ENCODE results near the gene CEBPG.

Gene CEBPG

DNA sequence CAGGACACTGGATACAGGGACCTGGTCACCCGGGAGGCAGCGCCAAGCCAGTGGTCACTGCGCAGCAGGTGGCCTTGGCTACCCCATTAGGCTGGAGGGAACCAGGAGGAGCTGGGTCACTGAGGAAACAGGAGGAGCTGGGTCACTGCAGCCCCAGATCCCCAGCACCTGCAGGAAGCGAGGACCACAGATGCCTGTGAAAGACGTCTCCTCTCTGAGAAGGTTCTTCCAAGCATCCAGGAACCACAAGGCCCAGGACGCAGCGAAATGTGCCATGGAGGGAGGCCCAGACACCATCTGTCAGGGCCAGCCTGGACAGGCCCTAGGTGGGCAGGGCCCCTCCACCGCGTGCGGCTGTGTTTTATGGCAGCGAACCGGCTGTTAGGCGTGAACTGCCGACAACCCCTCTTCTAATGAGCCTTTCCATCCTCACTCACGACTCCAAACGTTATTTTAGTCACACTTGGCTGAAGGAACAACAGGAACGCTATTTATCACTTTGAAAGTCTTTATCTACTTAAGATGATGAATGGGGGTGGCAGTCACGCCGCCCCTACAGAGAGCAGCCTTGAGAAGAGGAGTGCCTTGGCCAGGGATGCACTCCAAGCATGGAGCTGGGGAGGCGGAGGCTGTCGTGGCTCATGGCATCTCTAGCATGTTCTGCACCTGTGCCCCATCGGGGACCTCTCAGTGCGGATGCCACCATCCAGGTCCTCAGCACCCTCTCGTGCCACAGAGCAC lies 53.3 kb downstream of the CEBPG start:
- TF ChIP-seq, protein P1, sequence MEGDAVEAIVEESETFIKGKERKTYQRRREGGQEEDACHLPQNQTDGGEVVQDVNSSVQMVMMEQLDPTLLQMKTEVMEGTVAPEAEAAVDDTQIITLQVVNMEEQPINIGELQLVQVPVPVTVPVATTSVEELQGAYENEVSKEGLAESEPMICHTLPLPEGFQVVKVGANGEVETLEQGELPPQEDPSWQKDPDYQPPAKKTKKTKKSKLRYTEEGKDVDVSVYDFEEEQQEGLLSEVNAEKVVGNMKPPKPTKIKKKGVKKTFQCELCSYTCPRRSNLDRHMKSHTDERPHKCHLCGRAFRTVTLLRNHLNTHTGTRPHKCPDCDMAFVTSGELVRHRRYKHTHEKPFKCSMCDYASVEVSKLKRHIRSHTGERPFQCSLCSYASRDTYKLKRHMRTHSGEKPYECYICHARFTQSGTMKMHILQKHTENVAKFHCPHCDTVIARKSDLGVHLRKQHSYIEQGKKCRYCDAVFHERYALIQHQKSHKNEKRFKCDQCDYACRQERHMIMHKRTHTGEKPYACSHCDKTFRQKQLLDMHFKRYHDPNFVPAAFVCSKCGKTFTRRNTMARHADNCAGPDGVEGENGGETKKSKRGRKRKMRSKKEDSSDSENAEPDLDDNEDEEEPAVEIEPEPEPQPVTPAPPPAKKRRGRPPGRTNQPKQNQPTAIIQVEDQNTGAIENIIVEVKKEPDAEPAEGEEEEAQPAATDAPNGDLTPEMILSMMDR (IDR thresholded peaks at IDR 0.05; ENCODE audit: low read depth, low read length), result no peak
- in situ Hi-C loops (cut with HindIII; ENCODE audit: low sequenced_read_pairs), result no loop called here
- H3K4me3 ChIP-seq (ENCODE audit: low read depth, low read length), result no peak overlapping the region
- no peak for DNase-seq (ENCODE audit: low read depth, low spot score)

DNA sequence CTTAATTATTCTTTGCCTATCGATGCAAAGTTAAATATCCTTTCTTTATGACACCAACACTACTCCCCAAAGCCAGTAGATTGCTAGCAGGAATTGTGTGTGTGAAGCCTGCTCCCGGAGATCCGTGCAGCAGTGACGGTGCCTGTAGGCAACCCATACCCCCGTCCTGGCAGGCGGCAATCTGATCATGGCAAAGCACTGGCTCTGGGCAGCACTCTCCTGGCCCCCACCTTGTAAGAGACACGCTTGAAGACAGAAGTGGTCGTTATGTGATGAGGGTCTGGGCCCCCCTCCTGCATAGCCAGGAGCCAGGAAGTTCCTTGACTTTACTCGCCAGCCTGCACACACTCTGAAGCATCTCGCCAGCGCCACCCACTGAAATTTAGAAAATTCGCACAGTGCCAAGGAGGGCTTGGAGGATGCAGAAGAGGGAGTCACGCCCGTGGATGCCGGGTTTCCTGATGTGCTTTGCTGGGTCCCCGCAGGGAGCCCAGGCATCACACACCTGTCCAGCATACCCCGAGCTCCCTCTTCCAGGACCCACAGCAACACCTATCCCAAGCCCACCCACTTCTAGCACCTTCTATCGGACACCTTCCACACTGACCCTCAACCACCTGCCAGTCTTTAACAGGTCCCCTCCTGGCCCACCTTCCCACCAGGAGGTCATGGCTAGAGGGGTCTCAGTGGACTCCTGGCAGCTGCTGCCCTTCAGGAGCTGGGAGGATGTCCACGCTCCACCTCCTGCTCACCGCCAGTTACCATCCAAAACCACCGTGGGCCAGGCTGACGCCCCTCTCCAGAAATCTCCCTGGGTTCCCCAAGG lies 54.5 kb downstream of the CEBPG start:
- in situ Hi-C loops (cut with HindIII; ENCODE audit: low sequenced_read_pairs), result no loop called here

DNA sequence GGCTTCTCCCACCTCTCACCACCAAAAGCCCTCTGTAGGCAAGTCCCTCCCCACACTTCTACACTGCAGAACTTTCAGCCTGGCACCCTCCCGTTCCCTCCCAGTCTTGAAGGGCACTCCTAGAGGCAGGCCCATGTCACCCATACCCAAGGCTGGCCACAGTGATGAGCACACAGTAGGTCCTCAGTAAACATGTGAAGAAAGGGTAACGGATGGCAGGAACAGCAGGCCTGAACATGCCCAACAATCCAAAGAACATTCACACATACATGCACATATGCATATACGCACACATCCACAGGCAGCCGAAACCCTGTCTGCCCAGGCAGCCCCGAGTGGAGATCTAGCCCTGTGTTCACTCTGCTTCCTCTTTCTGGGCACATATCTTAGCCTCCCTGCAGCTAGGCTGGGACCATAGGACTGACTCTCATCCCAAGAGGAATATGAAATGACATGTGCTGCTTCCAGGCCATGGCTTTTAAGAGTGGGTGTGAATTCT lies 55.2 kb downstream of the CEBPG start:
- DNase-seq (ENCODE audit: low read depth, low spot score), result no peak
- in situ Hi-C loops (cut with HindIII; ENCODE audit: low sequenced_read_pairs), result no loop called here
- no peak overlapping the region for H3K4me3 ChIP-seq (ENCODE audit: low read depth, low read length)
- TF ChIP-seq, protein P1 (IDR thresholded peaks at IDR 0.05; ENCODE audit: low read depth, low read length), result no peak

More for the DNA sequence above, 54.5 kb downstream of the CEBPG start:
- no peak overlapping the region for H3K4me3 ChIP-seq (ENCODE audit: low read depth, low read length)
- no peak for DNase-seq (ENCODE audit: low read depth, low spot score)
- TF ChIP-seq, protein P1 (IDR thresholded peaks at IDR 0.05; ENCODE audit: low read depth, low read length), result no peak

DNA sequence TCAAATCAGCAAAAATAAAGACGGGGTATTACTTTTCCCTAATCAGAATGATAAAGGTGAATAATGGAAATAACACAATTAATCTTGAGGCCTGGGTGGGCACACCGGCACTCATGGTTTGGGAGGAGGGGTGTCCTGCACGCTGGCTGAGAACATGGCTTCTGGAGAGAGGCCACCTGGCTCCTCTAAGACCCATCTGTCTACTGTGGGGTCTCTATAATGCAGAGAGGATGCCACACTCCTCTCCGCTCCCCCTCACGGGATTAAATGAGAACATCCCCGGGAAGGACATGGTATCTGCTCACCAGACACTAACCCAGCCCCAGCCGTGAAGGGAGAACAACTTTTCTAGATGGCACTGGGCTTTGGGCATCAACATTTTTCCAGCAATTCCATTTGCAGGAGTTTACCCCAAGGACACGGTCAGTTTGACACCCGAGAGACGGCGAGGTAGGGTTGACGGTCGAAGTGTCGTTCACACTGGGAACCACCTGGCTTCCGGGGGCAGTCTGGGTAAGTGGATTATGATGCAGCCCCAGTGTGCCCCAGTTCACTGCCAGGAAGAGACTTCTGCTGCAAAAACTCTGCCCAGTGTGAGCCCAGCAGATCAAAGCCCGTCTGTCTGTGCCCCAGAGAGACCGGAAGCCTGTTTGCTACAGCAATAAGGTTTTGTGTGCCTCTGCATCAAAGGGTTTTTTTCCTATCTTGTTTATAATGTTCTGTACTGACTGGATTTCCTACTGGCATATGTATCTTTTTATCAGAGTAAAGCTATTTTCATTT lies 56.6 kb downstream of the CEBPG start:
- H3K4me3 ChIP-seq (ENCODE audit: low read depth, low read length), result no peak overlapping the region
- in situ Hi-C loops (cut with HindIII; ENCODE audit: low sequenced_read_pairs), result no loop called here
- TF ChIP-seq, protein P1 (IDR thresholded peaks at IDR 0.05; ENCODE audit: low read depth, low read length), result no peak
- no peak for DNase-seq (ENCODE audit: low read depth, low spot score)

DNA sequence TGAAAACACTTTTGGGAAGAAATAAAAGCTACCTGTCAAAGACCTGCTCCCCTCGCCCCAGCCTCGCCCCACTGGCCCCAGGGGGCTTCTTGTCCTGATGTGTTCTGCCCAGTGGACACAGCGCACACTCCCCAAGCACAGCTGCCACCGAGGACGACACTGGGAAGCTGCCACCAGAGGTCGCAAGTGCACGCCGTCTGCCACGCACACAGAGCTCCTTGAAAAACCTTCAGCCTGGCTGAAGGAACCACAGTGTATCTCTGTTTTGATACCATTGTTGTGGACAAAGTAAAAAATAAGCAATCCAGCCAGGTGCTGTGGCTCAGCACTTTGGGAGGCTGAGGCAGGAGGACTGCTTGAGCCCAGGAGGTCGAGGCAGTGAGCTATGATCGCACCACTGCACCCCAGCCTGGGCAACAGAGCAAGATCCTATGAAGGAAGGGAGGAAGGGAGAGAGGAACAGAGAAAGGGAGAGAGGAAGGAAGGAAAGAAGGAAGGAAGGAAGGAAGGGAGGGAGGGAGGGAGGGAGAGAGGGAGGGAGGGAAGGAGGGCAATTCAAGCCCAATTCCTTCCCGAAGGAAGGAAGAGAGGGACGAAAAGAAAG lies 57.3 kb downstream of the CEBPG start:
- TF ChIP-seq, protein P1 (IDR thresholded peaks at IDR 0.05; ENCODE audit: low read depth, low read length), result peak; percentile 93
- no peak overlapping the region for H3K4me3 ChIP-seq (ENCODE audit: low read depth, low read length)
- peak; percentile 62 for DNase-seq (ENCODE audit: low read depth, low spot score)
- in situ Hi-C loops (cut with HindIII; ENCODE audit: low sequenced_read_pairs), result no loop called here

DNA sequence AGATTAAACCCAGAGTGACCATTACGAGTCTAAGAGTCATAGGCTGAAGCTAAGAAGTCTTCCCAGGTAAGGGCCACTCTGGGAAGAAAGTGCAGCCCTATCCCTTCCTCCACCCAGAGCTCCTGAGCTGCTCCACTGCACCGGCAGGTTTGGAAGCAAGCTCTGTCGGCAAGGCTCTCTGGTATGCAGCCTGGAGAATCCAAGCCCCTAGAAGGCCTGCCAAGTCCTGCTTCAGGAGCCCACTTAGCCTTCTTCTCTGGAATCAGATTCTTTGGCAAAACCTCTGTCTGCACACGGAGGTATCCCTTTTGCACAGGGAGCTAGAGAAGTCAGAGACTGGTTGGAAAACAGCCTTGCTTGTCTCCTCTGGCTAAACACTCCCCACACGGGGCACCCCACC lies 58.5 kb downstream of the CEBPG start:
- H3K4me3 ChIP-seq (ENCODE audit: low read depth, low read length), result no peak overlapping the region
- TF ChIP-seq, protein P1 (IDR thresholded peaks at IDR 0.05; ENCODE audit: low read depth, low read length), result no peak
- in situ Hi-C loops (cut with HindIII; ENCODE audit: low sequenced_read_pairs), result no loop called here
- DNase-seq (ENCODE audit: low read depth, low spot score), result no peak
